ENCODE data around the gene SZT2. TPM values are rescaled to one million over a fixed set of nuclear protein-coding genes. Genes with fewer than 3 reads are reported as not detected.
A peak's percentile ranks its signal among the peaks of the same experiment; 100 is the strongest.

The SZT2 gene
- total and polyA plus RNA-seq, 2 of the 4 experiments (the other 2 are of a cell fraction), result 9.5 to 14.3 TPM

GRCh38 chr1:43360616-43361015 is 29.1 kb upstream of the SZT2 start:
- no CpG with 5 or more reads among the region's 4 CpGs for WGBS, 2 experiments (ENCODE audit: extremely low coverage in 2 of 2, insufficient read length in 1 of 2)
- no peaks in the 10 kb centered on the region for H3K9me3 ChIP-seq (ENCODE audit: control insufficient read depth, insufficient read depth, low read length)
- H4K5ac ChIP-seq (ENCODE audit: low read depth, low read length), result no peak overlapping the region
- no peaks in the 10 kb centered on the region for H3K27me3 ChIP-seq (ENCODE audit: control insufficient read depth, insufficient read depth, low read length)
- H4K20me1 ChIP-seq (ENCODE audit: insufficient read depth, low read length), result peaks cover 21% of the 10 kb centered on the region; the same call in 1 of the 2 replicates
- H4K91ac ChIP-seq (ENCODE audit: insufficient read depth, low read depth, low read length), result no peak overlapping the region
- no peak overlapping the region for H3K56ac ChIP-seq (ENCODE audit: extremely low read depth, insufficient read depth, low read length)
- TF ChIP-seq, protein P1, sequence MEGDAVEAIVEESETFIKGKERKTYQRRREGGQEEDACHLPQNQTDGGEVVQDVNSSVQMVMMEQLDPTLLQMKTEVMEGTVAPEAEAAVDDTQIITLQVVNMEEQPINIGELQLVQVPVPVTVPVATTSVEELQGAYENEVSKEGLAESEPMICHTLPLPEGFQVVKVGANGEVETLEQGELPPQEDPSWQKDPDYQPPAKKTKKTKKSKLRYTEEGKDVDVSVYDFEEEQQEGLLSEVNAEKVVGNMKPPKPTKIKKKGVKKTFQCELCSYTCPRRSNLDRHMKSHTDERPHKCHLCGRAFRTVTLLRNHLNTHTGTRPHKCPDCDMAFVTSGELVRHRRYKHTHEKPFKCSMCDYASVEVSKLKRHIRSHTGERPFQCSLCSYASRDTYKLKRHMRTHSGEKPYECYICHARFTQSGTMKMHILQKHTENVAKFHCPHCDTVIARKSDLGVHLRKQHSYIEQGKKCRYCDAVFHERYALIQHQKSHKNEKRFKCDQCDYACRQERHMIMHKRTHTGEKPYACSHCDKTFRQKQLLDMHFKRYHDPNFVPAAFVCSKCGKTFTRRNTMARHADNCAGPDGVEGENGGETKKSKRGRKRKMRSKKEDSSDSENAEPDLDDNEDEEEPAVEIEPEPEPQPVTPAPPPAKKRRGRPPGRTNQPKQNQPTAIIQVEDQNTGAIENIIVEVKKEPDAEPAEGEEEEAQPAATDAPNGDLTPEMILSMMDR (conservative IDR thresholded peaks at IDR 0.05; ENCODE audit: low read depth, low read length), result no peak
- TF ChIP-seq RAD21 (IDR thresholded peaks at IDR 0.05; ENCODE audit: low read length), result no peak
- no peak for TF ChIP-seq BHLHE40 (IDR thresholded peaks at IDR 0.05; ENCODE audit: low read depth, low read length)
- TF ChIP-seq NFE2L2 (IDR thresholded peaks at IDR 0.05; ENCODE audit: low read depth, low read length), result no peak
- no peak for TF ChIP-seq RCOR1 (IDR thresholded peaks at IDR 0.05; ENCODE audit: insufficient replicate concordance, low read length)
- TF ChIP-seq, protein P2, sequence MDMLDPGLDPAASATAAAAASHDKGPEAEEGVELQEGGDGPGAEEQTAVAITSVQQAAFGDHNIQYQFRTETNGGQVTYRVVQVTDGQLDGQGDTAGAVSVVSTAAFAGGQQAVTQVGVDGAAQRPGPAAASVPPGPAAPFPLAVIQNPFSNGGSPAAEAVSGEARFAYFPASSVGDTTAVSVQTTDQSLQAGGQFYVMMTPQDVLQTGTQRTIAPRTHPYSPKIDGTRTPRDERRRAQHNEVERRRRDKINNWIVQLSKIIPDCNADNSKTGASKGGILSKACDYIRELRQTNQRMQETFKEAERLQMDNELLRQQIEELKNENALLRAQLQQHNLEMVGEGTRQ (IDR thresholded peaks at IDR 0.05; ENCODE audit: low read depth, low read length), result no peak
- no peak for TF ChIP-seq MAZ (IDR thresholded peaks at IDR 0.05; ENCODE audit: borderline replicate concordance, low read depth, low read length)
- TF ChIP-seq POLR2A (IDR thresholded peaks at IDR 0.05; ENCODE audit: low read depth, low read length), result no peak
- TF ChIP-seq MAFK (IDR thresholded peaks at IDR 0.05; ENCODE audit: low read depth, low read length), result no peak
- no peak for TF ChIP-seq FOS (IDR thresholded peaks at IDR 0.05; ENCODE audit: low read depth, low read length)
- no peak for TF ChIP-seq ELK1 (IDR thresholded peaks at IDR 0.05; ENCODE audit: borderline replicate concordance, low read depth, low read length)
- no peak for TF ChIP-seq CEBPB (IDR thresholded peaks at IDR 0.05; ENCODE audit: low read depth, low read length)
- no peak for TF ChIP-seq RFX5 (IDR thresholded peaks at IDR 0.05; ENCODE audit: low read depth, low read length)
- TF ChIP-seq MXI1 (IDR thresholded peaks at IDR 0.05; ENCODE audit: borderline replicate concordance, low read depth, low read length), result no peak
- TF ChIP-seq CHD1 (IDR thresholded peaks at IDR 0.05; ENCODE audit: low read depth, low read length), result no peak
- no peak for TF ChIP-seq SMC3 (IDR thresholded peaks at IDR 0.05; ENCODE audit: low read depth, low read length)
- H3K79me1 ChIP-seq (ENCODE audit: low read depth in 1 of 2, low read length in 2 of 2), result peaks cover 14 to 54% of the 10 kb centered on the region in 2 experiments; a peak in 3 of 4 replicates
- H3K4me1 ChIP-seq (ENCODE audit: control insufficient read depth, insufficient read depth, low read length), result peaks cover 6% of the 10 kb centered on the region; the same call in 1 of the 2 replicates
- DNase-seq (no peak), ATAC-seq (ENCODE audit: low read depth) (no peak)
- H3K14ac ChIP-seq (replicated peaks; ENCODE audit: low read depth, low read length), result no peak overlapping the region
- H3K9me1 ChIP-seq (ENCODE audit: insufficient read depth, low read length), result peaks cover 16% of the 10 kb centered on the region; the same call in 1 of the 2 replicates
- H2BK5ac ChIP-seq (ENCODE audit: low read depth, low read length, poor library complexity, severe bottlenecking), result no peak overlapping the region
- in situ Hi-C loops (cut with MboI; ENCODE audit: low sequenced_read_pairs) (no loop called here), intact Hi-C loops (cut with micrococcal nuclease) (no loop called here), dilution Hi-C loops (cut with HindIII; ENCODE audit: low sequenced_read_pairs, unreplicated experiment) (no loop called here)
- H4K8ac ChIP-seq (ENCODE audit: low read depth in 2 of 2, low read length in 2 of 2), result no peak overlapping the region
- no peak overlapping the region for H2AK5ac ChIP-seq (ENCODE audit: low read depth, low read length)
- H2AK9ac ChIP-seq (replicated peaks; ENCODE audit: low read depth, low read length, poor library complexity), result no peak overlapping the region
- CTCF ChIA-PET, result no interaction called here
- H3K18ac ChIP-seq (ENCODE audit: low read depth, low read length), result no peak overlapping the region
- POLR2A ChIA-PET (ENCODE audit: unreplicated experiment), result no interaction called here
- no peak overlapping the region for H2BK120ac ChIP-seq (ENCODE audit: low read depth, low read length)
- no peak overlapping the region for H3K4me3 ChIP-seq (ENCODE audit: insufficient read depth, low read depth, low read length)
- 0 out of 2 replicates have a peak overlapping the region, but pooled peaks have one; percentile 8 for H3K4me2 ChIP-seq (ENCODE audit: low read depth, low read length)
- no peak overlapping the region for H3K23ac ChIP-seq (ENCODE audit: low read depth, low read length)
- no peak overlapping the region; the same call in 1 of the 2 replicates for H3K9ac ChIP-seq (ENCODE audit: low read depth, low read length)
- no peak overlapping the region for H2BK20ac ChIP-seq (ENCODE audit: low read depth, low read length)
- no TSS peak for BruUV-seq (replicated peaks)
- no peak overlapping the region for H3K4ac ChIP-seq (ENCODE audit: low read depth, low read length)
- no peak overlapping the region for H2AFZ ChIP-seq (replicated peaks; ENCODE audit: low read length, poor library complexity)
- peaks cover 46% of the 10 kb centered on the region for H3K36me3 ChIP-seq (ENCODE audit: control insufficient read depth, insufficient read depth, low read length)
- H3K27ac ChIP-seq (ENCODE audit: insufficient read depth, low read length), result no peak overlapping the region
- no peak overlapping the region for H2BK15ac ChIP-seq (ENCODE audit: low read depth, low read length)
